ENCODE measurements around the gene HDAC1. TPM values are rescaled to one million over a fixed set of nuclear protein-coding genes. Genes with fewer than 3 reads are reported as not detected.

Gene HDAC1
- total and polyA plus RNA-seq, 10 of the 15 experiments (the other 5 are each of a cell fraction or from before 2014, with no cell fraction given) = 147 to 331 (median 168) TPM

DNA sequence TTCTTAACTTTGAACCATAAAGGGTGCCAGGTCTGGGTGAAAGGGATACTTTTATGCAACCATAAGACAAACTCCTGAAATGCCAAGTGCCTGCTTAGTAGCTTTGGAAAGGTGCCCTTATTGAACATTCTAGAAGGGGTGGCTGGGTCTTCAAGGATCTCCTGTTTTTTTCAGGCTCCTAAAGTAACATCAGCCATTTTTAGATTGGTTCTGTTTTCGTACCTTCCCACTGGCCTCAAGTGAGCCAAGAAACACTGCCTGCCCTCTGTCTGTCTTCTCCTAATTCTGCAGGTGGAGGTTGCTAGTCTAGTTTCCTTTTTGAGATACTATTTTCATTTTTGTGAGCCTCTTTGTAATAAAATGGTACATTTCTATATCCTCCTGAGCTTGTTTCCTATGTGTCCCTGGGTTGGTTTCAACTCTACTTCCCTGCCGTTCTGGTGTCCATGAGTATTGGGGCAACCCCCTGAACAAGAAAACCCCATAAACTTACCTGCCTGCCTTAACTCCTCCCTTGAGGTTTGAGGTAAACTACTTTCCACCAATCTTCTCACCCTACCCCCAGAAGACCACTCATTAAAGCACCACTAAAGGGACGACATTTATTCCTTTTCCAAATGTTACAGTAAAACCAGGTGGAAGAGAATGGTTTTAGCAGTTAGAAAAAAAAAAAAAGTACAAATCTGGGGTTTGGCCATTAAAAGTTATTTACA is 41.5 kb downstream of the HDAC1 start:
- Histone ChIP-seq H3K4me1 (ENCODE audit: control insufficient read depth, insufficient read depth, low read length) (peaks cover 38% of the 10 kb centered on the region), H3K79me2 (ENCODE audit: control insufficient read depth, insufficient read depth, low read length) (peaks cover 24% of the 10 kb centered on the region), H3K9me3 (replicated peaks; ENCODE audit: control insufficient read depth, insufficient read depth, low read length) (no peaks in the 10 kb centered on the region), H3K27ac (ENCODE audit: control insufficient read depth, insufficient read depth) (peak overlapping the region; percentile 3; the same call in 1 of the 2 replicates), H3K9ac (ENCODE audit: control insufficient read depth, insufficient read depth, low read length) (no peak overlapping the region; the same call in 1 of the 2 replicates), H4K20me1 (ENCODE audit: control insufficient read depth, insufficient read depth) (no peaks in the 10 kb centered on the region; the same call in 1 of the 2 replicates), H3K27me3 (replicated peaks in 1 of 2; ENCODE audit: control insufficient read depth in 2 of 2, insufficient read depth in 2 of 2, low read length in 1 of 2) (no peaks in the 10 kb centered on the region), H3K4me3 (peak overlapping the region; percentile 80; the same call in 1 of the 2 replicates), H3K4me2 (ENCODE audit: control insufficient read depth, insufficient read depth) (peak overlapping the region; percentile 78), H2AFZ (ENCODE audit: control insufficient read depth, low read depth, low read length) (no peak overlapping the region), H3K36me3 (ENCODE audit: control insufficient read depth in 2 of 2, insufficient read depth in 2 of 2, low read length in 1 of 2) (peaks cover 35% of the 10 kb centered on the region in 2 experiments)
- RAD21 ChIA-PET (ENCODE audit: unreplicated experiment) = interaction anchor here (0.8 to 2.5 kb wide), 14 partner anchors 12 to 118 kb away, joined by 3 to 13 read pairs (median 4); partner anchors contain the start of genes BSDC1 and LCK
- FAIRE-seq (peak; percentile 7), DNase-seq (ENCODE audit: low read depth, low spot score) (no peak), ATAC-seq (no peak)
- TSS peak; percentile 59 for BruUV-seq (replicated peaks)
- TF ChIP-seq SMAD5 (IDR thresholded peaks at IDR 0.05; ENCODE audit: low read depth) (no peak), WRNIP1 (IDR thresholded peaks at IDR 0.05; ENCODE audit: borderline replicate concordance, low read depth, low read length) (no peak), GABPA (IDR thresholded peaks at IDR 0.05; ENCODE audit: low read depth) (no peak), NFYA (IDR thresholded peaks at IDR 0.05; ENCODE audit: borderline replicate concordance, low read depth, low read length) (no peak), SREBF1 (IDR thresholded peaks at IDR 0.05; ENCODE audit: low read length) (no peak), HDGF (IDR thresholded peaks at IDR 0.05) (no peak), GATAD2B (conservative IDR thresholded peaks at IDR 0.05; ENCODE audit: low read depth) (no peak), MEF2B (IDR thresholded peaks at IDR 0.05; ENCODE audit: partially characterized antibody, poor library complexity, severe bottlenecking) (peak; percentile 49), SUPT20H (IDR thresholded peaks at IDR 0.05; ENCODE audit: borderline replicate concordance, control insufficient read depth, low read depth, low read length) (no peak), RAD21 (IDR thresholded peaks at IDR 0.05; ENCODE audit: insufficient read depth, low read depth, low read length) (0 out of 2 replicates have a peak, but pooled peaks have one; percentile 3), BACH1 (IDR thresholded peaks at IDR 0.05; ENCODE audit: borderline replicate concordance) (peak; percentile 37; the same call in 1 of the 2 replicates), SMARCA5 (IDR thresholded peaks at IDR 0.05) (no peak)
- TF ChIP-seq, protein P1, sequence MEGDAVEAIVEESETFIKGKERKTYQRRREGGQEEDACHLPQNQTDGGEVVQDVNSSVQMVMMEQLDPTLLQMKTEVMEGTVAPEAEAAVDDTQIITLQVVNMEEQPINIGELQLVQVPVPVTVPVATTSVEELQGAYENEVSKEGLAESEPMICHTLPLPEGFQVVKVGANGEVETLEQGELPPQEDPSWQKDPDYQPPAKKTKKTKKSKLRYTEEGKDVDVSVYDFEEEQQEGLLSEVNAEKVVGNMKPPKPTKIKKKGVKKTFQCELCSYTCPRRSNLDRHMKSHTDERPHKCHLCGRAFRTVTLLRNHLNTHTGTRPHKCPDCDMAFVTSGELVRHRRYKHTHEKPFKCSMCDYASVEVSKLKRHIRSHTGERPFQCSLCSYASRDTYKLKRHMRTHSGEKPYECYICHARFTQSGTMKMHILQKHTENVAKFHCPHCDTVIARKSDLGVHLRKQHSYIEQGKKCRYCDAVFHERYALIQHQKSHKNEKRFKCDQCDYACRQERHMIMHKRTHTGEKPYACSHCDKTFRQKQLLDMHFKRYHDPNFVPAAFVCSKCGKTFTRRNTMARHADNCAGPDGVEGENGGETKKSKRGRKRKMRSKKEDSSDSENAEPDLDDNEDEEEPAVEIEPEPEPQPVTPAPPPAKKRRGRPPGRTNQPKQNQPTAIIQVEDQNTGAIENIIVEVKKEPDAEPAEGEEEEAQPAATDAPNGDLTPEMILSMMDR (IDR thresholded peaks at IDR 0.05 in 2 of 3, conservative IDR thresholded peaks at IDR 0.05 in 1 of 3; ENCODE audit: control insufficient read depth in 2 of 3, extremely low read depth in 1 of 3, insufficient read depth in 1 of 3, low read depth in 3 of 3, low read length in 3 of 3) = 0 out of 6 replicates have a peak, but pooled peaks of 1 of the 3 experiments have one; percentile 4
- TF ChIP-seq, protein P2, sequence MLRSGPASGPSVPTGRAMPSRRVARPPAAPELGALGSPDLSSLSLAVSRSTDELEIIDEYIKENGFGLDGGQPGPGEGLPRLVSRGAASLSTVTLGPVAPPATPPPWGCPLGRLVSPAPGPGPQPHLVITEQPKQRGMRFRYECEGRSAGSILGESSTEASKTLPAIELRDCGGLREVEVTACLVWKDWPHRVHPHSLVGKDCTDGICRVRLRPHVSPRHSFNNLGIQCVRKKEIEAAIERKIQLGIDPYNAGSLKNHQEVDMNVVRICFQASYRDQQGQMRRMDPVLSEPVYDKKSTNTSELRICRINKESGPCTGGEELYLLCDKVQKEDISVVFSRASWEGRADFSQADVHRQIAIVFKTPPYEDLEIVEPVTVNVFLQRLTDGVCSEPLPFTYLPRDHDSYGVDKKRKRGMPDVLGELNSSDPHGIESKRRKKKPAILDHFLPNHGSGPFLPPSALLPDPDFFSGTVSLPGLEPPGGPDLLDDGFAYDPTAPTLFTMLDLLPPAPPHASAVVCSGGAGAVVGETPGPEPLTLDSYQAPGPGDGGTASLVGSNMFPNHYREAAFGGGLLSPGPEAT (IDR thresholded peaks at IDR 0.05; ENCODE audit: low read depth) = no peak
- TF ChIP-seq, protein P3, sequence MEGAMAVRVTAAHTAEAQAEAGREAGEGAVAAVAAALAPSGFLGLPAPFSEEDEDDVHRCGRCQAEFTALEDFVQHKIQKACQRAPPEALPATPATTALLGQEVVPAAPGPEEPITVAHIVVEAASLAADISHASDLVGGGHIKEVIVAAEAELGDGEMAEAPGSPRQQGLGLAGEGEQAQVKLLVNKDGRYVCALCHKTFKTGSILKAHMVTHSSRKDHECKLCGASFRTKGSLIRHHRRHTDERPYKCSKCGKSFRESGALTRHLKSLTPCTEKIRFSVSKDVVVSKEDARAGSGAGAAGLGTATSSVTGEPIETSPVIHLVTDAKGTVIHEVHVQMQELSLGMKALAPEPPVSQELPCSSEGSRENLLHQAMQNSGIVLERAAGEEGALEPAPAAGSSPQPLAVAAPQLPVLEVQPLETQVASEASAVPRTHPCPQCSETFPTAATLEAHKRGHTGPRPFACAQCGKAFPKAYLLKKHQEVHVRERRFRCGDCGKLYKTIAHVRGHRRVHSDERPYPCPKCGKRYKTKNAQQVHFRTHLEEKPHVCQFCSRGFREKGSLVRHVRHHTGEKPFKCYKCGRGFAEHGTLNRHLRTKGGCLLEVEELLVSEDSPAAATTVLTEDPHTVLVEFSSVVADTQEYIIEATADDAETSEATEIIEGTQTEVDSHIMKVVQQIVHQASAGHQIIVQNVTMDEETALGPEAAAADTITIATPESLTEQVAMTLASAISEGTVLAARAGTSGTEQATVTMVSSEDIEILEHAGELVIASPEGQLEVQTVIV (IDR thresholded peaks at IDR 0.05; ENCODE audit: borderline replicate concordance, partially characterized antibody) = no peak
- WGBS (ENCODE audit: insufficient coverage, insufficient replicate concordance, low lambda C conversion rate, missing lambda C conversion rate) = 7% methylated on average over 3 of the region's 3 CpGs
- intact Hi-C loops (cut with micrococcal nuclease; ENCODE audit: unreplicated experiment) = no loop called here
- CTCF ChIA-PET = interaction anchor here (0.6 to 5.2 kb wide), 20 partner anchors 11 to 356 kb away, joined by 3 to 29 read pairs (median 4); partner anchors contain the start of gene BSDC1
- SMC1A ChIA-PET (ENCODE audit: uncharacterized antibody, unreplicated experiment) = interaction anchor here (0.7 to 4.1 kb wide), 12 partner anchors 9 to 118 kb away, joined by 3 to 17 read pairs (median 4); partner anchors contain the start of gene BSDC1
- POLR2A ChIA-PET = interaction anchor here (0.7 to 2.3 kb wide), 12 partner anchors 9 to 366 kb away, joined by 3 to 10 read pairs (median 4); partner anchors contain the start of genes BSDC1, CCDC28B, HDAC1 and LCK
- in situ Hi-C loops (cut with MboI) = no loop called here

Measured in GM12878 (cell line).